H9 (cell line): Measurements from ENCODE around the gene ALG8. TPM values are rescaled to one million over a fixed set of nuclear protein-coding genes. Genes with fewer than 3 reads are reported as not detected.

Source experiments
- DNase-seq: peaks from one replicate; pipeline ENCODE4 v3.0.0-alpha.2; 2017
- H2AFZ ChIP-seq: one replicate; pipeline ENCODE4 v1.6.1; 2013; ENCODE audit warnings: mild to moderate bottlenecking, low read length, control low read depth, moderate library complexity
- H2AK5ac ChIP-seq: 2 replicates; pipeline ENCODE4 v1.6.1; 2013; ENCODE audit warnings: low read length, control low read depth, mixed read lengths; ENCODE audit not compliant: insufficient read length
- H2BK120ac ChIP-seq: one replicate; pipeline ENCODE4 v1.6.1; 2013; ENCODE audit warnings: low read depth, mild to moderate bottlenecking, low read length, control low read depth, inconsistent platforms; ENCODE audit not compliant: poor library complexity, severe bottlenecking
- H2BK12ac ChIP-seq: 2 replicates; pipeline ENCODE4 v1.6.1; 2013; ENCODE audit warnings: low read length, control low read depth, mixed read lengths, low read depth; ENCODE audit not compliant: insufficient read length
- H2BK15ac ChIP-seq: 2 replicates; pipeline ENCODE4 v1.6.1; 2013; ENCODE audit warnings: low read depth, low read length, control low read depth
- H2BK20ac ChIP-seq: one replicate; pipeline ENCODE4 v1.6.1; 2013; ENCODE audit warnings: low read depth, mild to moderate bottlenecking, low read length, control low read depth, inconsistent platforms; ENCODE audit not compliant: poor library complexity, severe bottlenecking
- H2BK5ac ChIP-seq: 2 replicates; pipeline ENCODE4 v1.6.1; 2013; ENCODE audit warnings: low read length, control low read depth, mixed read lengths; ENCODE audit not compliant: insufficient read length
- H3K14ac ChIP-seq: 2 replicates; pipeline ENCODE4 v1.6.1; 2013; ENCODE audit warnings: low read length, control low read depth; ENCODE audit not compliant: insufficient read depth
- H3K18ac ChIP-seq: 2 replicates; pipeline ENCODE4 v1.6.1; 2013; ENCODE audit warnings: low read depth, mild to moderate bottlenecking, mixed read lengths, low read length, control low read depth; ENCODE audit not compliant: insufficient read length
- H3K23ac ChIP-seq: 2 replicates; pipeline ENCODE4 v1.6.1; 2013; ENCODE audit warnings: low read length, control low read depth, mixed read lengths, low read depth; ENCODE audit not compliant: insufficient read length
- H3K23me2 ChIP-seq: 2 replicates; pipeline ENCODE4 v1.6.1; 2013; ENCODE audit warnings: low read depth, mild to moderate bottlenecking, mixed read lengths, low read length, control low read depth; ENCODE audit not compliant: insufficient read length, poor library complexity, severe bottlenecking
- H3K27ac ChIP-seq: 2 replicates; pipeline ENCODE4 v1.5.1; 2013; ENCODE audit warnings: low read length, control low read depth, mixed read lengths, low read depth; ENCODE audit not compliant: insufficient read length
- H3K27me3 ChIP-seq: 2 replicates; pipeline ENCODE4 v1.6.1; 2013; ENCODE audit warnings: low read length, control low read depth, inconsistent platforms; ENCODE audit not compliant: insufficient read depth
- H3K4ac ChIP-seq: 2 replicates; pipeline ENCODE4 v1.6.1; 2013; ENCODE audit warnings: low read depth, mild to moderate bottlenecking, control low read depth, inconsistent platforms, low read length, moderate library complexity
- H3K4me1 ChIP-seq: 2 replicates; pipeline ENCODE4 v1.6.1; 2013; ENCODE audit warnings: low read length, control low read depth, inconsistent platforms; ENCODE audit not compliant: insufficient read depth
- H3K4me2 ChIP-seq: 2 replicates; pipeline ENCODE4 v1.6.1; 2013; ENCODE audit warnings: low read length, control low read depth, mixed read lengths; ENCODE audit not compliant: insufficient read length, insufficient read depth
- H3K56ac ChIP-seq: 2 replicates; pipeline ENCODE4 v1.6.1; 2013; ENCODE audit warnings: low read depth, mild to moderate bottlenecking, mixed read lengths, low read length, control low read depth; ENCODE audit not compliant: insufficient read length
- H3K79me1 ChIP-seq: 2 replicates; pipeline ENCODE4 v1.6.1; 2013; ENCODE audit warnings: low read depth, mild to moderate bottlenecking, moderate library complexity, low read length, control low read depth, inconsistent platforms; ENCODE audit not compliant: insufficient read depth, poor library complexity, severe bottlenecking
- H3K79me2 ChIP-seq: 2 replicates; pipeline ENCODE4 v1.6.1; 2013; ENCODE audit warnings: low read length, control low read depth, inconsistent platforms; ENCODE audit not compliant: insufficient read depth
- H3K9ac ChIP-seq: 2 replicates; pipeline ENCODE4 v1.6.1; 2013; ENCODE audit warnings: low read length, control low read depth, mixed read lengths; ENCODE audit not compliant: insufficient read length; ENCODE audit errors: extremely low read depth
- H3K9me3 ChIP-seq: one replicate; pipeline ENCODE4 v1.6.1; 2013; ENCODE audit warnings: low read depth, low read length, inconsistent platforms; ENCODE audit not compliant: control insufficient read depth
- H3T11ph ChIP-seq: one replicate; pipeline ENCODE4 v1.6.1; 2013; ENCODE audit warnings: mild to moderate bottlenecking, low read length, control low read depth, inconsistent platforms
- H4K20me1 ChIP-seq: one replicate; pipeline ENCODE4 v1.6.1; 2013; ENCODE audit not compliant: control insufficient read depth, insufficient read length, insufficient read depth
- H4K5ac ChIP-seq: 2 replicates; pipeline ENCODE4 v1.6.1; 2013; ENCODE audit warnings: low read depth, mild to moderate bottlenecking, mixed read lengths, low read length, control low read depth; ENCODE audit not compliant: insufficient read length
- H4K8ac ChIP-seq: replicated peaks from 2 replicates; pipeline ENCODE4 v1.6.1; 2013; ENCODE audit warnings: low read length, control low read depth, mixed read lengths, low read depth; ENCODE audit not compliant: insufficient read length
- H4K91ac ChIP-seq: 2 replicates; pipeline ENCODE4 v1.6.1; 2013; ENCODE audit warnings: low read depth, mild to moderate bottlenecking, moderate library complexity, mixed read lengths, low read length, control low read depth; ENCODE audit not compliant: insufficient read length
- H3K27ac Mint-ChIP-seq, 3 experiments: 2 replicates in 2 of 3; 3 replicates in 1 of 3; pipeline ENCODE4 v1.8.0; 2020 to 2021; ENCODE audit warnings: mixed read lengths in 3 of 3, mild to moderate bottlenecking in 1 of 3, moderate library complexity in 1 of 3
- H3K27me3 Mint-ChIP-seq: 2 replicates; pipeline ENCODE4 v1.8.0; 2021; ENCODE audit warnings: low read depth, mild to moderate bottlenecking, moderate library complexity, mixed read lengths
- H3K36me3 Mint-ChIP-seq, 3 experiments: 2 replicates in 2 of 3; 3 replicates in 1 of 3; pipeline ENCODE4 v1.8.0; 2020 to 2021; ENCODE audit warnings: low read depth in 3 of 3, mixed read lengths in 3 of 3; ENCODE audit not compliant: insufficient read depth in 1 of 3
- H3K4me1 Mint-ChIP-seq, 2 experiments: 2 replicates each; pipeline ENCODE4 v1.8.0; 2020; ENCODE audit warnings: mixed read lengths in 2 of 2
- H3K4me3 Mint-ChIP-seq, 2 experiments: 2 replicates in 1 of 2; 3 replicates in 1 of 2; pipeline ENCODE4 v1.8.0; 2020 to 2021; ENCODE audit warnings: mild to moderate bottlenecking in 2 of 2, mixed read lengths in 2 of 2, moderate library complexity in 1 of 2
- H3K9me3 Mint-ChIP-seq, 2 experiments: 2 replicates in 1 of 2; 3 replicates in 1 of 2; pipeline ENCODE4 v1.8.0; 2020; ENCODE audit warnings: mild to moderate bottlenecking in 2 of 2, mixed read lengths in 2 of 2, moderate library complexity in 1 of 2
- CTCF ChIP-seq: fragments of 200-600 bp; sonication (generic); conservative IDR thresholded peaks from 3 replicates; pipeline ENCODE4 v1.8.0; 2021; ENCODE audit warnings: antibody characterized with exemption, mild to moderate bottlenecking
- WGBS: extraction: QIAGEN DNeasy Blood & Tissue Kit; methylation state at CpG from one replicate; pipeline ENCODE4 v1.1.7; 2013; ENCODE audit warnings: missing lambda C conversion rate, low lambda C conversion rate, mixed read lengths; ENCODE audit not compliant: insufficient read length; ENCODE audit errors: extremely low coverage; 5-methylcytosine and 5-hydroxymethylcytosine counted together
- total RNA-seq: library from RNA; stranded (reverse); gene quantifications from 2 replicates; pipeline ENCODE4 v1.2.1, GENCODE V29; 2021

The ALG8 gene
- total RNA-seq, 1 experiment from 2014 or later: 77.5 TPM

- H2BK12ac ChIP-seq: no peak overlapping the region
- no peak overlapping the region for H3T11ph ChIP-seq
- H3K4ac ChIP-seq: no peak overlapping the region
- H3K4me1 Mint-ChIP-seq: no peaks in the 10 kb centered on the region
- no peak overlapping the region for H2BK20ac ChIP-seq
- H4K20me1 ChIP-seq: no peaks in the 10 kb centered on the region
- H3K4me3 Mint-ChIP-seq: no peak overlapping the region
- no peak overlapping the region for H3K23ac ChIP-seq
- H2AK5ac ChIP-seq: no peak overlapping the region
- H3K18ac ChIP-seq: no peak overlapping the region
- H3K27ac ChIP-seq: no peak overlapping the region
- H3K4me1 ChIP-seq: no peaks in the 10 kb centered on the region
- H4K8ac ChIP-seq: no peak overlapping the region
- H3K14ac ChIP-seq: no peak overlapping the region
- no peak overlapping the region for H2AFZ ChIP-seq
- DNase-seq: no peak
- no peak overlapping the region for H4K5ac ChIP-seq
- TF ChIP-seq CTCF: no peak
- H3K4me2 ChIP-seq: no peak overlapping the region
- no peak overlapping the region for H2BK15ac ChIP-seq
- H3K9me3 Mint-ChIP-seq: no peaks in the 10 kb centered on the region; a peak in 1 of 5 replicates
- H3K27me3 Mint-ChIP-seq: peaks cover 4% of the 10 kb centered on the region
- H3K27me3 ChIP-seq: no peaks in the 10 kb centered on the region
- no peak overlapping the region for H2BK5ac ChIP-seq
- no peak overlapping the region for H3K56ac ChIP-seq
- H3K9ac ChIP-seq: no peak overlapping the region
- H3K79me1 ChIP-seq: no peaks in the 10 kb centered on the region
- no peak overlapping the region for H4K91ac ChIP-seq
- no CpG with 5 or more reads among the region's 1 CpG for WGBS
- no peaks in the 10 kb centered on the region for H3K23me2 ChIP-seq
- no peaks in the 10 kb centered on the region for H3K36me3 Mint-ChIP-seq
- peak overlapping the region in 1 of 3 experiments; percentile 82; a peak in 2 of 7 replicates for H3K27ac Mint-ChIP-seq
- no peak overlapping the region for H2BK120ac ChIP-seq
- H3K9me3 ChIP-seq: no peaks in the 10 kb centered on the region
- H3K79me2 ChIP-seq: no peaks in the 10 kb centered on the region
Measured at GRCh38 chr11:78160557-78160956, 21.1 kb upstream of the ALG8 start.
